Measurements from ENCODE around the gene WDR33. TPM values are rescaled to one million over a fixed set of nuclear protein-coding genes. Genes with fewer than 3 reads are reported as not detected.
"Not testable (repeated sequence)": the region's sequence is repeated elsewhere in the genome, so short reads cannot be mapped to it uniquely, and the experiment has no call there.

Gene WDR33
- total RNA-seq, 2 donors from 2014 or later, result 76.3 to 82.5 TPM

- TF ChIP-seq CTCF (conservative IDR thresholded peaks at IDR 0.05), result no peak
- Mint-ChIP-seq H3K36me3 (ENCODE audit: low read depth) (peaks cover 8% of the 10 kb centered on the region), H3K27me3 (ENCODE audit: insufficient read depth) (no peaks in the 10 kb centered on the region), H3K27ac (no peak overlapping the region), H3K4me1 (no peaks in the 10 kb centered on the region), H3K4me3 (no peak overlapping the region), H3K9me3 (peaks cover 46% of the 10 kb centered on the region)
- DNase-seq, result peak; percentile 53
- Histone ChIP-seq H3K27ac (ENCODE audit: low read depth, low read length) (no peak overlapping the region), H3K36me3 (ENCODE audit: control insufficient read depth, insufficient read depth, low read length) (no peaks in the 10 kb centered on the region), H3K27me3 (ENCODE audit: control insufficient read depth, insufficient read depth, low read length, poor library complexity, severe bottlenecking) (no peaks in the 10 kb centered on the region), H3K4me1 (ENCODE audit: control insufficient read depth, insufficient read depth, low read length) (no peaks in the 10 kb centered on the region), H3K4me3 (ENCODE audit: low read length) (no peak overlapping the region), H3K9me3 (ENCODE audit: control insufficient read depth, low read length) (peaks cover 12% of the 10 kb centered on the region), H3K9ac (ENCODE audit: extremely low read depth, low read length, poor library complexity, severe bottlenecking) (no peak overlapping the region)
- WGBS, 2 experiments (ENCODE audit: insufficient coverage in 1 of 2, insufficient read length in 1 of 2), result 61 to 79% methylated on average over 4 to 5 of the region's 5 CpGs
Observed at GRCh38 chr2:127829845-127830246, 18.9 kb upstream of the WDR33 start.

- H3K9ac ChIP-seq (ENCODE audit: extremely low read depth, low read length, poor library complexity, severe bottlenecking); H3K36me3 Mint-ChIP-seq (ENCODE audit: low read depth); H3K27ac Mint-ChIP-seq; H3K4me1 ChIP-seq (ENCODE audit: control insufficient read depth, insufficient read depth, low read length); H3K27me3 ChIP-seq (ENCODE audit: control insufficient read depth, insufficient read depth, low read length, poor library complexity, severe bottlenecking); H3K36me3 ChIP-seq (ENCODE audit: control insufficient read depth, insufficient read depth, low read length); H3K4me1 Mint-ChIP-seq; DNase-seq; H3K4me3 Mint-ChIP-seq; H3K27ac ChIP-seq (ENCODE audit: low read depth, low read length); H3K27me3 Mint-ChIP-seq (ENCODE audit: insufficient read depth); H3K4me3 ChIP-seq (ENCODE audit: low read length): not testable (repeated sequence)
- peaks cover 63% of the 10 kb centered on the region for H3K9me3 Mint-ChIP-seq
- peaks cover 19% of the 10 kb centered on the region for H3K9me3 ChIP-seq (ENCODE audit: control insufficient read depth, low read length)
- 96 to 100% methylated on average over 2 of the region's 2 CpGs for WGBS, 2 experiments (ENCODE audit: insufficient coverage in 1 of 2, insufficient read length in 1 of 2)
Observed at GRCh38 chr2:127826708-127827107, 15.7 kb upstream of the WDR33 start.

- no peaks in the 10 kb centered on the region for H3K27me3 ChIP-seq (ENCODE audit: control insufficient read depth, insufficient read depth, low read length, poor library complexity, severe bottlenecking)
- no peak overlapping the region for H3K4me3 Mint-ChIP-seq
Observed at GRCh38 chr2:127826047-127826446, 15.1 kb upstream of the WDR33 start.

More at GRCh38 chr2:127826047-127826446, 15.1 kb upstream of the WDR33 start:
- DNase-seq, result no peak
- no peak overlapping the region for H3K4me3 ChIP-seq (ENCODE audit: low read length)
- peaks cover 70% of the 10 kb centered on the region for H3K9me3 Mint-ChIP-seq
- WGBS, 2 experiments (ENCODE audit: insufficient coverage in 1 of 2, insufficient read length in 1 of 2), result 87 to 92% methylated on average over 12 of the region's 12 CpGs
- H3K27ac Mint-ChIP-seq, result no peak overlapping the region
- H3K27me3 Mint-ChIP-seq (ENCODE audit: insufficient read depth), result peaks cover 7% of the 10 kb centered on the region
- peaks cover 24% of the 10 kb centered on the region for H3K9me3 ChIP-seq (ENCODE audit: control insufficient read depth, low read length)
- no peak overlapping the region for H3K9ac ChIP-seq (ENCODE audit: extremely low read depth, low read length, poor library complexity, severe bottlenecking)
- no peak for TF ChIP-seq CTCF (conservative IDR thresholded peaks at IDR 0.05)
- no peaks in the 10 kb centered on the region for H3K36me3 ChIP-seq (ENCODE audit: control insufficient read depth, insufficient read depth, low read length)
- H3K27ac ChIP-seq (ENCODE audit: low read depth, low read length), result no peak overlapping the region
- H3K4me1 Mint-ChIP-seq, result no peaks in the 10 kb centered on the region
- peaks cover 8% of the 10 kb centered on the region for H3K36me3 Mint-ChIP-seq (ENCODE audit: low read depth)
- no peaks in the 10 kb centered on the region for H3K4me1 ChIP-seq (ENCODE audit: control insufficient read depth, insufficient read depth, low read length)

Measured in endodermal cell (in vitro differentiated cells).